Epidermal melanocyte (primary cell): ENCODE data around the gene MGAT5.

Experiments used
- DNase-seq: peaks from one replicate; pipeline ENCODE4 v3.0.0; 2011; ENCODE audit warnings: low spot score; ENCODE audit not compliant: insufficient read length

The MGAT5 gene

GRCh38 chr2:134333646-134334189, 79.8 kb downstream of the MGAT5 start:
- peak; percentile 41 for DNase-seq

- no peak for DNase-seq
These were observed 80.9 kb downstream of the MGAT5 start for GRCh38 chr2:134334542-134335353.

- no peak for DNase-seq
These were observed 81.7 kb downstream of the MGAT5 start for GRCh38 chr2:134335601-134336000.

GRCh38 chr2:134336352-134336751, 82.5 kb downstream of the MGAT5 start:
- no peak for DNase-seq

GRCh38 chr2:134336921-134337320, 83.0 kb downstream of the MGAT5 start:
- no peak for DNase-seq

GRCh38 chr2:134337631-134338030, 83.8 kb downstream of the MGAT5 start:
- no peak for DNase-seq

- DNase-seq: no peak
These were observed 84.3 kb downstream of the MGAT5 start for GRCh38 chr2:134338208-134338607.

GRCh38 chr2:134341476-134341875, 87.6 kb downstream of the MGAT5 start:
- no peak for DNase-seq

- DNase-seq: no peak
These were observed 91.3 kb downstream of the MGAT5 start for GRCh38 chr2:134344954-134345697.

- no peak for DNase-seq
These were observed 92.3 kb downstream of the MGAT5 start for GRCh38 chr2:134346141-134346540.

- no peak for DNase-seq
These were observed 93.9 kb downstream of the MGAT5 start for GRCh38 chr2:134347756-134348155.

GRCh38 chr2:134348239-134348638, 94.4 kb downstream of the MGAT5 start:
- DNase-seq: no peak

GRCh38 chr2:134348760-134349159, 94.9 kb downstream of the MGAT5 start:
- DNase-seq: no peak

GRCh38 chr2:134351016-134351415, 97.1 kb downstream of the MGAT5 start:
- DNase-seq: no peak

- no peak for DNase-seq
These were observed 98.0 kb downstream of the MGAT5 start for GRCh38 chr2:134351899-134352298.

- DNase-seq: no peak
These were observed 99.0 kb downstream of the MGAT5 start for GRCh38 chr2:134352844-134353243.

- DNase-seq: no peak
These were observed 100.7 kb downstream of the MGAT5 start for GRCh38 chr2:134354611-134355010.

- no peak for DNase-seq
These were observed 103.9 kb downstream of the MGAT5 start for GRCh38 chr2:134357814-134358213.

- no peak for DNase-seq
These were observed 105.7 kb downstream of the MGAT5 start for GRCh38 chr2:134359367-134360081.

- no peak for DNase-seq
These were observed 107.0 kb downstream of the MGAT5 start for GRCh38 chr2:134360745-134361487.

- DNase-seq: no peak
These were observed 107.8 kb downstream of the MGAT5 start for GRCh38 chr2:134361648-134362047.
